Tibial nerve (tissue), 4 donors: Measurements from ENCODE around the gene FAAH. TPM values are rescaled to one million over a fixed set of nuclear protein-coding genes. Genes with fewer than 3 reads are reported as not detected.

ENCODE experiments used
- DNase-seq, 2 donors: peaks; one replicate each; pipeline ENCODE4 v3.0.0-alpha.2; 2019; ENCODE audit warnings: low spot score in 2 of 2
- H3K27ac ChIP-seq, 4 donors: fragments of 200-600 bp; sonication (generic) in 3 of 4; one replicate each; pipeline ENCODE4 v1.5.1; 2017 to 2019; ENCODE audit warnings: mild to moderate bottlenecking in 1 of 4
- H3K27me3 ChIP-seq, 2 donors: fragments of 200-600 bp; sonication (generic) in 1 of 2; one replicate each; pipeline versions ENCODE4 v1.5.1 to v1.6.0; 2017 to 2019
- H3K36me3 ChIP-seq, 3 donors: fragments of 200-600 bp; sonication (generic); one replicate each; pipeline ENCODE4 v1.5.1; 2018 to 2019
- H3K4me1 ChIP-seq, 4 donors: fragments of 200-600 bp; sonication (generic) in 3 of 4; one replicate each; pipeline ENCODE4 v1.5.1; 2017 to 2019
- H3K4me3 ChIP-seq, 4 donors: fragments of 200-600 bp; sonication (generic) in 3 of 4; one replicate each; pipeline ENCODE4 v1.5.1; 2017 to 2019; ENCODE audit warnings: mild to moderate bottlenecking in 1 of 4, moderate library complexity in 1 of 4
- H3K9me3 ChIP-seq, 4 donors: fragments of 200-600 bp; sonication (generic) in 3 of 4; one replicate each; pipeline ENCODE4 v1.5.1; 2017 to 2019
- CTCF ChIP-seq, 5 experiments: fragments of 200-600 bp in 3 of 5; fragments of 450-650 bp in 2 of 5; sonication (generic) in 3 of 5; IDR thresholded peaks; one replicate each; pipeline ENCODE4 v1.5.1; 2016 to 2019; ENCODE audit warnings: antibody characterized with exemption in 5 of 5, mild to moderate bottlenecking in 3 of 5, moderate library complexity in 2 of 5
- EP300 ChIP-seq, 2 donors: sonication (generic); formaldehyde crosslinking; IDR thresholded peaks; one replicate each; pipeline ENCODE4 v1.6.1; 2017; ENCODE audit warnings: antibody characterized with exemption in 2 of 2, mild to moderate bottlenecking in 1 of 2
- POLR2A ChIP-seq, 2 donors: fragments of 450-650 bp; IDR thresholded peaks; one replicate each; pipeline ENCODE4 v1.6.1; 2017; ENCODE audit warnings: antibody characterized with exemption in 2 of 2, mild to moderate bottlenecking in 2 of 2, moderate library complexity in 2 of 2
- WGBS, 2 donors: methylation state at CpG; one replicate each; pipeline ENCODE4 v1.1.5; 2018; 5-methylcytosine and 5-hydroxymethylcytosine counted together
- total RNA-seq, 4 donors: library from RNA; depleted of rRNA; stranded (reverse); fragments of >200 nt; gene quantifications; one replicate each; pipeline ENCODE4 v1.1.0, GENCODE V29; 2016

The FAAH gene
- total RNA-seq, 4 donors from 2014 or later = 42.3 to 135 (median 121) TPM

DNA sequence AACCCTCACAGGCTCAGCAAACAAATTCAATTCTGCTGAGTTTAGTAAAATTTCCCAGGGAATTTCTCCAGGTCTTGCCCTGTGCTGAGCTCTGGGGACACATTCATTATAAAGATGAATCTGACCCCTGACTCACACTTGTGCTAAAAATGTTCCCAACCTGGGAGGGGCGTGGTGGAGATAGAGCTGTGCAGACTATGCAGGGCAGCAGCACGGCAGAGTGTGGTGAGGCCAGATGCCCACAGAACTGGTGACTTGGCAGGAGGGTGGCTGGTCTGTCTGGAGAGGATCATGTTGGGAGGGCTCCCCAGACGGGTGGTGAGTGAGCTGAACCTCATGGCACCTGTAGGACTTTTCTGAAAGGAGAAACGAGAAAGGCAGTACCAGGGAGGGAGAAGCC lies 31.6 kb downstream of the FAAH start:
- H3K4me3 ChIP-seq = no peak overlapping the region
- H3K36me3 ChIP-seq = no peaks in the 10 kb centered on the region
- H3K4me1 ChIP-seq = no peaks in the 10 kb centered on the region
- WGBS, 2 donors = 67 to 73% methylated on average over 4 of the region's 4 CpGs
- TF ChIP-seq CTCF (IDR thresholded peaks at IDR 0.05) (no peak), POLR2A (IDR thresholded peaks at IDR 0.05) (no peak), EP300 (IDR thresholded peaks at IDR 0.05) (no peak)
- H3K27me3 ChIP-seq = peaks cover 0 to 7% of the 10 kb centered on the region in 2 donors
- H3K9me3 ChIP-seq = no peaks in the 10 kb centered on the region
- no peak overlapping the region for H3K27ac ChIP-seq
- no peak for DNase-seq

GRCh38 chr1:46427541-46427940 lies 33.4 kb downstream of the FAAH start:
- 58 to 64% methylated on average over 2 of the region's 2 CpGs for WGBS, 2 donors

DNA sequence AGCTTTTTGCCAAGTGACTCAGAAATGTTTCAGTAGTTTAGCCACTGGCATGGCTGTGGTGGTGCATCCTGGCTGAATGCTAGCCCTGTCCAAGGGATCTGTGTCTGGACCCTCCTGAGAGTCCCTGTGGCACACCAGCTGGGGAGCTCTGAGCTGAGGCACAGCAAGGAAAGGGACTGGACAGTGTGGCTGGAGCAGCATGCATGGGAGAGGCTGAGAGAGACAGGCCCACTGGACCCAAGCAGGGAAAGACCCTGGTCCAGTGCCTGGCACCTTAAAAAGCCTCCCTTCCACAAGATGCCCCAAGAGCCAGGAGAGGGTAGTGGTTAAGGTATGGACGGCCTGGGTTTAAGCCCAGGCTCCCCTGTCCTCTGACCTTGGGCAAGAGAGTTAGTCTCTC lies 35.3 kb downstream of the FAAH start:
- TF ChIP-seq CTCF (IDR thresholded peaks at IDR 0.05) (no peak), EP300 (IDR thresholded peaks at IDR 0.05) (no peak), POLR2A (IDR thresholded peaks at IDR 0.05) (no peak)
- no peak overlapping the region for H3K27ac ChIP-seq
- H3K4me1 ChIP-seq = no peaks in the 10 kb centered on the region
- no peaks in the 10 kb centered on the region for H3K36me3 ChIP-seq
- peaks cover 0 to 7% of the 10 kb centered on the region in 2 donors for H3K27me3 ChIP-seq
- no peaks in the 10 kb centered on the region for H3K9me3 ChIP-seq
- 75 to 88% methylated on average over 1 of the region's 1 CpG for WGBS, 2 donors
- H3K4me3 ChIP-seq = no peak overlapping the region
- DNase-seq = no peak

More at GRCh38 chr1:46427541-46427940, 33.4 kb downstream of the FAAH start:
- H3K27ac ChIP-seq = no peak overlapping the region
- DNase-seq = no peak
- H3K9me3 ChIP-seq = no peaks in the 10 kb centered on the region
- no peaks in the 10 kb centered on the region for H3K4me1 ChIP-seq
- TF ChIP-seq CTCF (IDR thresholded peaks at IDR 0.05) = no peak
- TF ChIP-seq POLR2A (IDR thresholded peaks at IDR 0.05) = no peak
- TF ChIP-seq EP300 (IDR thresholded peaks at IDR 0.05) = no peak
- no peak overlapping the region for H3K4me3 ChIP-seq
- H3K36me3 ChIP-seq = no peaks in the 10 kb centered on the region
- H3K27me3 ChIP-seq = peaks cover 0 to 7% of the 10 kb centered on the region in 2 donors

GRCh38 chr1:46431695-46432094 lies 37.6 kb downstream of the FAAH start:
- no peaks in the 10 kb centered on the region for H3K4me1 ChIP-seq
- DNase-seq = no peak
- WGBS, 2 donors = 69 to 78% methylated on average over 6 of the region's 6 CpGs
- no peaks in the 10 kb centered on the region for H3K9me3 ChIP-seq
- H3K27ac ChIP-seq = no peak overlapping the region
- no peak for TF ChIP-seq POLR2A (IDR thresholded peaks at IDR 0.05)
- TF ChIP-seq CTCF (IDR thresholded peaks at IDR 0.05) = no peak
- TF ChIP-seq EP300 (IDR thresholded peaks at IDR 0.05) = no peak
- H3K4me3 ChIP-seq = no peak overlapping the region
- no peaks in the 10 kb centered on the region for H3K27me3 ChIP-seq
- no peaks in the 10 kb centered on the region for H3K36me3 ChIP-seq

DNA sequence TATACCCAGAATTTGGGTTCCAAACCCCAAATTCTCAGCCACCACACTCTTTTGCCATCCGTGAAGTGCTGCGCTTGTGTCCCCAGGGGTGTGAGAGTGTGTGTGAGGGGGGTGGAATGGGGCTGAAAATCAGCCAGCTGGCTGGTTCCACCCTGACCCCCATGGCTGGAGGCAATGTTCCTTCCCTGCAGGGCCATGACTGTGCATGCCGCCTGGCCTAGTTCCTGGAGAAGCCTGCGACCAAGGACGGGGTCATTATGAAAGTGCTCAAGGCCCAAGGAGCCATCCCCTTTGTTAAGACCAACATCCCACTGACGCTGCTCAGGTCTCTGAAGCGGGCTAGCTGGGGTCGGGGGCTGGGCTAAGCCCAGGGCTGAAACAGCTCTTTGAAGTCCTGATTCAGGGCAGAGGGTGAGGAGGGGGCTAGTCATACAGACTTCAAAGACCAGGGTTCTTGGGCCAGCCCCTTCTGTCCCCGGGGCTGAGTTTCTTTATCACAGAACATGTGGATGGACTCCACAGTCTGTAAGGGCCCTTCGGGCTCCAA lies 38.7 kb downstream of the FAAH start:
- Histone ChIP-seq H3K4me1 (no peaks in the 10 kb centered on the region), H3K36me3 (no peaks in the 10 kb centered on the region), H3K9me3 (no peaks in the 10 kb centered on the region), H3K27ac (no peak overlapping the region), H3K27me3 (no peaks in the 10 kb centered on the region), H3K4me3 (no peak overlapping the region)
- 57 to 65% methylated on average over 5 to 8 of the region's 10 CpGs for WGBS, 2 donors
- TF ChIP-seq POLR2A (IDR thresholded peaks at IDR 0.05) = no peak
- no peak for TF ChIP-seq EP300 (IDR thresholded peaks at IDR 0.05)
- no peak for TF ChIP-seq CTCF (IDR thresholded peaks at IDR 0.05)
- DNase-seq = no peak
